GM21390 (cell line): Measurements from ENCODE around the gene PIGK.
"Not testable (repeated sequence)": the region's sequence is repeated elsewhere in the genome, so short reads cannot be mapped to it uniquely, and the experiment has no call there.

ENCODE experiments used
- ATAC-seq: cut with Tn5 transposase; IDR thresholded peaks from one replicate; pipeline ENCODE4 v1.9.1; 2021; ENCODE audit not compliant: unreplicated experiment

PIGK gene

DNA sequence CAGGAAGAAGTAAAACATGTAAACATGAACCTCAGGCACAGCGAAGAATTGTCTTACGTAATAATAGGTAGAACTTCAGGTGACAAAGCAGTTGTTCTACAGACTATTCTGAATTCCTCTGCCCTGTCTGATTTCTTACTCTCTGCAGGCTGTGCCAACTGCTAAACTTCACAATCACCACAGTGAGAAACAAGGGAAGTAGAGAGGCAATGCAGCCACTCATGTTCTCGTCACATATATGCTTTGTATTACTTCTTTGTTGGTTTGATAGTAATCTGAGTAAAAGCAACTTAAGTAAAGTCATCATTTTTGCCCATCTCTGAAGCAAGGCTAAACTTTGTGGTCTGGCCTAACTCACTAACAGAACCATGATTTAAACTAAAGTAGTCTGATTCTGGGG lies 21.9 kb downstream of the PIGK start:
- no peak for ATAC-seq

DNA sequence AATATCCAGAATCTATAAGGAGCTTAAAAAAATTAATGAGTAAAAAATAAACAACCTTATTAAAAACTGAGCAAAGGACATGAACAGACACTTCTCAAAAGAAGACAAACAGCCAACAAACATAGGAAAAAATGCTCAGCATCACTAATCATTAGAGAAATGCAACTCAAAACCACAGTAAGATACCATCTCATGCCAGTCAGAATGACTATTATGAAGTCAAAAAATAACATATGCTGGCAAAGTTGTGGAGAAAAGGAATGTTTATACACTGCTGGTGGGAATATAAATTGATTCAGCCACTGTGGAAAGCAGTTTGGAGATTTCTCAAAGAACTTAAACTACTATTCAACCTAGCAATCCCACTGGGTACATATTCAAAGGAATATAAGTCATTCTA lies 25.3 kb downstream of the PIGK start:
- no peak for ATAC-seq

DNA sequence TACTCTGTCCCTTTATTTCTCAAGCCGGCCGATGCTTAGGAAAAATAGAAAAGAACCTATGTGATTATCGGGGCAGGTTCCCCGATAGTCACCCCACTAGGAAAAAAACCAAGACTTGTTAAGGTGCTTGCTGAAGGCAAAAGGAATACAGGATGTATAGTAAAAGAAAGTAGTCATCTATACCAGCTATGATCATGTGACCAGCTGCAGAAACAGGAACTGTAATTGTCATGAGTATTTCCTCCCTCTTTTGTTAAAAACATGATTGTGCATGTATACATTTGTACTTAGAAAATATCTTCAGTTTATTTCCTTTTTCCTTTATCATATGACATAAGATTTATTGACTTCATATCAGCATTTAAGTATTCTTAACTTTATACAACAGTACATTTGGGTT lies 30.5 kb downstream of the PIGK start:
- no peak for ATAC-seq

DNA sequence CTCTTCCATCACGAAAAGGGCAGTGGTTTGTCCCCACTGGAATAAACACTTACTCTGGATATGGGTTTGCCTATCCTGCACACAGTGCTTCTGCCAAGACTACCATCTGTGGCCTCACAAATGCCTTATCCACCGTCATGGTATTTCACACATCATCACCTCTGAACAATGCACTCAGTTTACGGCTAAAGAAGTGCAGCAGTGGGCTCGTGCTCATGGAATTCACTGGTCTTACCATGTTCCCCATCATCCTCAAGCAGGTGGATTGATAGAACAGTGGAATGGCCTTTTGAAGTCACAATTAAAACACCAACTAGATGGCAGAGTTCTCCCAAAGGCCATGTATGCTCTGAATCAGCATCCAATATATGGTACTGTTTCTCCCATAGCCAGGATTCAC lies 32.3 kb downstream of the PIGK start:
- ATAC-seq, result not testable (repeated sequence)

DNA sequence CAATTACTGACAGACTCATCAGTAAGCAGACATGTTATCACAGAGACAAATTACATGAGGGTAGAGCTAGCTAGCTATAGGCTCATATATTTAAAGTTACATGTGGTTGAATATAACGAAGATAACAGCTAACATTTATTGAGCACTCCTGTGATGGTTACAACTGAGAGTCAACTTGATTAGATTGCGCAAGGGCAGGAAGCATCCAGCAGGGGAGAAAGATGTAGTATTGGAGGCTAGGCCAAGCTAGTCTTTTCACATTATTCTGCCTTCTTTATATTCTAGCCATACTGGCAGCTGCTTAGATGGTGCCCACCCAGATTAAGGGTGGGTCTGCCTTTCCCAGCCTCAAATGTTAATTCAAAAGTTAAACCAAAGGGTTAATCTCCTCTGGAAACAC lies 37.1 kb downstream of the PIGK start:
- ATAC-seq, result no peak

DNA sequence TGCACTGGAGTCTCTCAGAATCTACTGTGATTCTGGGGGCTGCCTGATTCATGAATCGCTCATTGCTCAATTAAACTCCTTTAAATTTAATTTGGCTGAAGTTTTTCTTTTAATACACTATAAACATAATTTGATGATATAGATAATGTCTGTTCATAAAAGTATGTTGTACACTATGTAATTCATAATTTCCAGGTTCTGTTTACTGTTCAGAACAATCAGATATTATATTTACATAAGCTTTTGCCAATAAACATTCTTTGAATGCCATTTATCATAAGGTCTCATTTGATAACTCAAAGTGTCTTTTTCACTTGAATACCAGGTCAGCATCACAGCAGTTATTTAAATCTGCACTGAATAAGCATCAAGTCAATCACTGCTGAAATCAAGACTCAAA lies 39.6 kb downstream of the PIGK start:
- no peak for ATAC-seq

DNA sequence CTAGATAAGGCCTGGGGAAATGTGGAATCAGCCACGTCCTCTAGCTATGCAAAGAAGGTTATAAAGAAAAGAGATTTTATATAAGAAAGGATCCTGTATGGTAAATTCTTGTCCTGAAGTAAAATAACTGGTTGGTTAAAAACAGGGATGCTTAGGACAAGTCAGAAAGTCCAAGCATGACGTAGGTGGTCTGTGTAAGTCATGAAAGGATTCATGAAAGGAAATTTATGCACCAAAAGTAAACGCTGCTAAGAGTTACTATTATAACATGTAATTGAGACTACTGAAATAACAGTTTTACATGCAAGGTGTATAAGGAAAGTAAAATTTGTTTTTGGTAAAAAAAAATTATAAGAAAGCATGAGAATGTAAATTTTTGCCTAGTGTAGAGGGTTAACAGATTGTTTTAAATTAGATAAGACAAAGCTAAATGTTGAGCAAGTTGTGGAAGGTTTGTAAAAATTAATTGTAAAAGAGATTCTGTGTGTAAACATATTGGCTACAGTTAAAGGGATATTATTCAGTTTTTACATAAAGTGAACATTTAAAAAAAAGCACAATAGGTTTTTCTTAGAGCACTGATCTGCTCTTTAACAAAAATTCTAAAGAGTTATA lies 43.9 kb downstream of the PIGK start:
- no peak for ATAC-seq

DNA sequence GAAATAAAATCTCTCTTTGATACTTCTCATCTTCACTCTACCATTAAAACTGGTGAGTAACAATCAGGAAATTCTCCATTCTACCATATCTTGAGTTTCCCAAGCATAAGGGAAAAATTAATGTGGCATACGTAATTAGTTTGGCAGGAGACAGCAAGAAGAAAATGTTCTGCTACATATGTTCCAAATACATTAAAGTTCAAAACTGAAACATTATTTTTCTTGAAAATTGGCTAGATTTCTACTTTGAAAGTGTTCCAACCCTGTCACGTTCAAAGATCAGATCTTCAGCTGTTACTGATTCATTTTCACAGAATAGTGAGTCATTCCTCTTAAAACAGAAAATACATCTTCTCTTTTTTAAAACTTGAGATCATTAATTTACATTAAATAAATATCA lies 48.5 kb downstream of the PIGK start:
- ATAC-seq, result no peak

DNA sequence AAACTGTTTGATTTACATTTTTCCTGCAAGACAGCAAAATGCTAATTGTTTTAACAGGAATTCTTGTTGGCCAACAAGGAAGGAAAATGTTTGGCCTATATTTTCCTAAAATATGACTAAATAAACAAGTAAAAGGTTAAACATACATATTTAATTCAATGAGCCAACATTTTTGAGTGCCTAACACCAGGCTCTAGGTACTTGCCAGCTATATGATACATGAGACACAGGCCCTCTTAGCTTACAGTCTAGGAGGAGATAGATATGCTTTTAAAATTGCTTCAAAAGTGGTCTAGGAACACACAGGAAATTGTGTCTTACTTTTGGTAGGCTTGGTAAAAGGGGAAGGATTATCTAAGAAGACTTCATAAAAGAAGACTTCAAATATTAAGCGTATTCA lies 50.9 kb downstream of the PIGK start:
- ATAC-seq, result no peak

DNA sequence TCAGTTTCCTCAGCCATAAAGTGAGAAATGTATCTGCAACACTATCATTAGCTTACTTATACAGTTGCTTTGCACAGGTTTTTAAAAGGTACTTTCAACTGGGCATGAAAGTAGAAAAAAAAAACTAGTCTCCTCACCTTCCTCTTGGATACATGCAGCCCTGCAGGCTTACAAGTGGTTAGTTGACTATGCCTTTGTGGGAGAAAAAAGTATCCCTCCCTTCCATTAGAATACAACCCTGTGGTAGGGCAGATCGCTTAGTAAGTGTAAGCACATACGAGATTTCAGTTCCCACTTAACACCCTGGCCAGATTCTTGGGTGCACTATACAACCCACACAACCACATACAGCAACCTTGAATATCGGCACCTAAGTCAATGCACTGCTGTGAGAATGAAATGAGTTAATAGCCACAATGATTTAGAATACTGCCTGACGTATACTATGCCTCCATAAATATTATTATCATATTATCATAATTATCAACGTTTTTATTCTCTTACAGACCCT lies 54.7 kb downstream of the PIGK start:
- ATAC-seq, result no peak

DNA sequence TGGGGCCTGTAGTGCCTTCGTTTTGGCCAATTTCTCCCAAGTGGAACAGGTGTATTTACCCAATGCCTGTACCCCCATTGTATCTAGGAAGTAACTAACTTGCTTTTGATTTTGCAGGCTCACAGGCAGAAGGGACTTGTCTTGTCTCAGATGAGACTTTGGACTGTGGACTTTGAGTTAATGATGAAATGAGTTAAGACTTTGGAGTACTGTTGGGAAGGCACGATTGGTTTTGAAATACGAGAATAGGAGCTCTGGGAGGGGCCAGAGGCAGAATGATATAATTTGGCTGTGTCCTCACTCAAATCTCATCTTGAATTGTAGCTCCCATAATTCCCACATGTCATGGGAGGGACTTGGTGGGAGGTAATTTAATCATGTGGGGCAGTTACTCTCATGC lies 59.5 kb downstream of the PIGK start:
- ATAC-seq, result not testable (repeated sequence)

DNA sequence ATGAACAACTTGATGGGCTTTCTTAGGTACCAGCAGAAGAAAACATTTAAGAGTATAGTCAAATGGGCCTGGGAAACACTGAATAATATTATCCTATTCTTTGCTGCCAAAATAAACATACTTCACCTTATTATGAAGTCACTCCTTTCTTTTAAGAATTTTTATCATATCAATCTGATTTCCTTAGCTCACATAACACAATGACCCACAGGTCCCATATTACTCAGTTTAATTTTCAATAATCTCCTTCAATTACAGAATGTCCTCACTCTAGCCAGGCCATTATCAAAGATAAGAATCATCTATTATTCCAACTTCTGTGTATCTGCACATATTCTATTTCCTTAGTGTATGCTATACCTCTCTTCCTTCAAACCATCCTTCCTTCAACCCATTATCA lies 63.0 kb downstream of the PIGK start:
- no peak for ATAC-seq

DNA sequence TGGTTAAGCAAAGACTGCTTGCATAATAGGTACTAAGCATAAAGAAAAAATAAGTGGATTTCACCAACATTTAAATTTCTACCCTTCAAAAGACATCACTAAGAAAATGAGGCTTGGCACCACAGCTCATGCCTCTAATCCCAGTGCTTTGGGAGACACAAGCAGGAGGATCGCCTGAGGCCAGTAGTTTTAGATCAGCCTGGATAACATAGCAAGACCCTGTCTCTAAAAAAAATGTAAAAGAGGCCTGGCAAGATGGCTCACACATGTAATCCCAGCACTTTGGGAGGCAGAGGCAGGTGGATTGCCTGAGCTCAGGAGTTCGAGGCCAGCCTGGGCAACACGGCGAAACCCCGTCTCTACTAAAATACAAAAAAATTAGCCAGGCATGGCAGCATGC lies 73.0 kb downstream of the PIGK start:
- ATAC-seq, result no peak

DNA sequence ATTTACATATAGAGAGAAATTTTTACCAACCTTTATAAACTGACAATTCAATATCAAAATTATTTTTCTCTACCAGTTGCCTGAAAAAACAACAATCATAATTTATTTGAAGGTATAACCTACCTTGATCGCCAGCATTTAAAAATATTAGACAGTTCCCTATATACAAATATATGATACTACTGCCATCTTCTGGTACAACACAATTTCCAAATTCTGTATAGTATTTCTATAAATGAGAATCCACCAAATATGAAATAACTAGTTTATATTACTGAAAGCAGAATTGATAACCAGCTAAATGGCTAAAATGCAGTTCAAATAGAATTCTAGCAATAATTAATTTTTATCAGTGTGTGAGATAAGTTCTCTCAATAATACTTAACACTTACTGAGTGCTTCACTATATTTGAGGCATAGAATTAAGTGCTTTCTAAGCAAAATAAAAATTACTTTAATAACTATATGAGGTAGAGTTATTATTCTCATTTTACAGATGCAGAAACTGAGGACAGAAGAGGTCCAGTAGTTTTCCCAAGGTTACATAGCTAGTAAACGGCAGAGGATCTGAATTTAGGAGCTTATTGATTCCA lies 75.6 kb downstream of the PIGK start:
- no peak for ATAC-seq

DNA sequence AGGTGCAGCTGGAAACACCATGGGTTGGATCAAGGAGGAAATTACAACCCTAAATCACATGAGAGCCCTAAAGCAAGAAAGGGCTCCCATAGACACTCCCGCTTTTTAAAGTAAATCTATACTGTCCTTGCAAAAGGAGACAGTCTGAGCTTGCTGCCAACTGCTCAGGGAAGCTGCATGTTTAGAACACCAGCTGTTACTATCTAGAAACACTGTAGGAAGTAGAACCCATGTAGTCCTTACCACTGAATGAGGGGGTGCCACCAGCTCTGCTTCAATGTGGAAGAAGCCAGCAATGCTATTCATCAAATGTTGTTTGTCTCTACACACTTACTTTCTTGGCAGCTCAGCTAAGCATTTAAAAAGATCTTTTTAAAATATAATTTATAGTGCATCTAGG lies 79.8 kb downstream of the PIGK start:
- no peak for ATAC-seq

DNA sequence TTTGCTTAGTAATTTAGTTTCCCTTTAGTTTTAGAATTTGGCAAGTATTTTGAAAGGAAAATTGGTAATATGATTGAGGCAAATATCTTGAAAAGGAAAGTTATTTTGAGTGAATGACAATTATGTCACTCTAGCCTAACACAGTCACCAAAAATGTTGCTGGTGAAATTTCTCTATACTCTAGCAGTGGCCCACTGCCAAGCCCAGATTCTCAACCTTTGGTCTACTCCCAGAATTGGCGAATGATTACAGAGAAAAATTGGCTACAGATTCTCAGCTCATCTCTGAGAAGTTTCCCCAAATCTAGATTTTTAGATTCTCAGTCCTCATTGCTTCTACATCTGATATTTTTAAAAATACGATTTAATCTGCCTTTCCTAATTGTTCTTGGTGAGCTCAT lies 84.9 kb downstream of the PIGK start:
- ATAC-seq, result no peak

DNA sequence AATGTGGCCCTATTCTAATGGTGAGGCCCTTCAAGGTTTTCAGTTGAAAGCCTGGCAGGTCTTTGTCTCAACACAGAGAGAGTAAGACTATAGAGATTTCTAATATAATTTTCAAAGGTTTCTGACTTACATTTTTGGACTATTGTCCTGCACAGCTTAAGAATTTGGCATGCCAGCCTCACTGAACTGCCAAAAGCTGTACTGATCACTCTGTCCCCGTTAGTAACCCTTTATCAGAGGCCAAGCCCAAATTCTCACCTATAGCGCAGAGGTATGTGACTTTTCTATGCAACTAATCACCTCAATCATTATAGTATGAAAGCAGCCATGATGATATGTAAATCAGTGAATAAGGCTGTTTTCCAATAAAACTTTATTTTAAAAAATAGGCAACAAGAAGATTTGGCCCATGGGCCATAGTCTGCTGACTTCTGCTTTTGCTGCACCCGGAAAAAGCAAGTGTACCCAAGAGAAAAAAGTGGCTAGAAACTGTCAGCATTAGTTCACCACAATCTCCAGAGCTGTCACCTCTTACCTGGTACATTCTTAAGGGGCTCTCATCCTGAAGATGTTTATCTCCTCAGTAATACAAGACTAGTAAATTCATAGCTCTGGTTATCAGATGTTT lies 85.4 kb downstream of the PIGK start:
- ATAC-seq, result no peak

DNA sequence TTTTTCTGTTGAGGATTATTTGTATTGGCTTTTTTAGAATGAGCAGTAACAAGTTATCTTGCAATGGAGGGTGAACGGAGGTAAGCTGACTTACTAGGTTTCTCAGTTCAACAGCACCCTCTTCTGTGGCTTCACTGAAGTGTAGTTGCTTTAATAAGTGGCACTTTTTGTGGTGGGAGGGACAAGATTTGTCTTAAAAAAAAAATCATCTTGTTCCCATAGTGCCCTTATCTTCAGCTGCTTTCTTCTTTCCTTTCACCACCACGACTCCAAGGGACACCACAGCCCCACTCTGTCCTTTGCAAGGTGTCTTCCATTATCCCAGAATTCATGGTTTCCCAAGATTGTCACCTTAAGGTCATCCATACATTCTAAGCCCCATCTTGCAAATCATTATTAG lies 92.9 kb downstream of the PIGK start:
- peak; percentile 82 for ATAC-seq

DNA sequence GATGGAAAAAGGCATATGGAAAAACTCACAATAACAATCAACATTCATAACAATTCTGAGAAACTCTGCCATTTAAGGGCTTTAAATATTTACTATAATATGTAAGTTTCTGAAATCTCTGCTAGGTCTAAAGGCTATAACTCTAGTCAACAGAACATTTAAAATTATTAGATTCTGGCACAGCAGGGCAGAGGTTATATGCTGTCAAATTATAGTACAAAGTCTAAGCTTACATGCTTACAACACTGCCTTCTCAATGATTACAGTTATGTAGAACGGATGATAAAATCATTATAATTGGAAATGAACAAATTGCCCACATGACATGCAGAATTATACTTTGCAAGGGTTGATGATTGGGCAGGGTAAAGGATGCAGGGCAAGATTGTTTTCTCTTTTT lies 97.7 kb downstream of the PIGK start:
- no peak for ATAC-seq

DNA sequence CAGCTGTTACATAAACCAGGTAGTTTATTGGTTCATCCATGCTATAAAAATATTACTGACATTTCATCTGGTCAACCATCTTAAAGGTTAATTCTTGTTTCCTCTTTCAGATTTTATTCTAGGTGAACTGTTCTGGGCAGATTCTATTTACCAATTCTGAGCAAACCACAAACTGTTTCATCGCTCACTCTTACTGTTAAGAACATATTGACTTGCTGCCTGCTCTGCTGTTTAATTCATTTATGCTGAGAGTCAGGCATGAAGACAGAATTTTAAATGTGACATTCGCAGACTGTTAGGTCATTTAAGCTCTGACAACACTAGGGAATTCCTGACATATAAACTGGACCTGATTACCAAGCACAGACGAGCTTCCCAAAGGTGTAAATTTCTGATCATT lies 98.3 kb downstream of the PIGK start:
- no peak for ATAC-seq

DNA sequence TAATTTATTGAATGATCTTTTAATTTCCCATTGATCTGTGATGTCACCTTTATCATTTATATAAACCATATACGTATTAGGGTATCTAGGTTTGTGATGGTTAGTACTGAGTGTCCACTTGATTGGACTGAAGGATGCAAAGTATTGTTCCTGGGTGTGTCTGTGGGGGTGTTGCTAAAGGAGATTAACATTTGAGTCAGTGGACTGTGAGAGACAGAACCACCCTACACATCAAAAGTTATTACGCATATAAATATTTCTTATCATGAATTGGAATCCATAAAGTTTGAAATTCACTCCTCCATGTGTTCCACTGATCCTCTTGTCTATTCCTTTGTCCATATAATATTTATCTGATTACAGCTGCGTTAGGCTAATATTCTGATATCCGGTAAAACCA lies 100.5 kb downstream of the PIGK start:
- no peak for ATAC-seq

DNA sequence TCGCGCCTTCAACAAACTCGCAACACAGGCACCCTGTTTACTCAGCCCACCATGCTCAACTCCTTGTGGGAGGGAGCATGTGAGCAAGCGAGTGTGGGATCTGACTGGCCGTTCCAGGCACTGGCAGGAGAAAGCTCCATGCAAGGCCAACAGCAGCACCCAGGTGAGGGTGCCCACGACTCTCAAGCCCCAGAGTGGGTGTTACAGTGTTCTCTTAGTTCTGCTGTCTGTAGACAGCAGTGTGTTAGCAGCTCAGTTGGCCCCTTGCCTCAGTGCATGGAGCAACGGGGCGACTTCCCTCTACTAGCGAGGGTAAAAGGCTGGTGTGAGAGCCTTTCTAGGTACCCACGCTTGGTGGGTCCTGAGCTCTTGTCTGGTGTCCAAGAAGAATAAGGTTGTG lies 114.6 kb downstream of the PIGK start:
- ATAC-seq, result no peak

DNA sequence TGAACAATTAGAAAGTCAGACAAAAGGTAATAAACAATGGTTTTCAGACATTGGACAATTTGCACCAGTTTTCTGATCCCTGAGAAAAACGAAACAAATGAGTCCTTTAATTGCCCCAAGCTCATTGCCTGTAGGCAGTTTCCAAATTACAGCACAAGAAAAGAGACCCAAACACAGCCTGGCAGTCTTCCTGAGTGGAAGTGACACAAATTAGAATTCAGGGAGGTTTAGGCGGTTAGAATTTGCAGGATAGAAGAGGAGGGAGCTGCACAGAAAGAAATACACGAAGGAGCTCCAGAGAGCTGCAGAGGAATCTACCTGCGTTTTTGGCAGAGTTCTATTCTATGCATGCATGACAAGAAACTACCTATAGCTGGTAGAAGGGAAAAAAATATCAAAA lies 115.7 kb downstream of the PIGK start:
- no peak for ATAC-seq
